ENCODE data around the gene CAMKV.
A peak's percentile ranks its signal among the peaks of the same experiment; 100 is the strongest.
"Not testable (repeated sequence)": the region's sequence is repeated elsewhere in the genome, so short reads cannot be mapped to it uniquely, and the experiment has no call there.

The CAMKV gene

GRCh38 chr3:49869525-49870126 is at the start of gene CAMKV:
Gene CAMKV, minus strand, starts transcription at chr3:49869906. Its CDS starts 7,518 bp downstream, at chr3:49862388.
- H3K4me3 ChIP-seq (replicated peaks in 1 of 2; ENCODE audit: low read depth in 2 of 2, low read length in 2 of 2), result peak within 1 kb of the TSS in 1 of 2 donors; percentile 11
- DNase-seq (ENCODE audit: low read depth in 2 of 2), result no peak

GRCh38 chr3:49917806-49918590 is 48.3 kb upstream of the CAMKV start:
- DNase-seq (ENCODE audit: low read depth in 2 of 2); H3K4me3 ChIP-seq (replicated peaks in 1 of 2; ENCODE audit: low read depth in 2 of 2, low read length in 2 of 2): not testable (repeated sequence)

More at GRCh38 chr3:49869525-49870126, at the start of gene CAMKV:
- TF ChIP-seq, protein P1, sequence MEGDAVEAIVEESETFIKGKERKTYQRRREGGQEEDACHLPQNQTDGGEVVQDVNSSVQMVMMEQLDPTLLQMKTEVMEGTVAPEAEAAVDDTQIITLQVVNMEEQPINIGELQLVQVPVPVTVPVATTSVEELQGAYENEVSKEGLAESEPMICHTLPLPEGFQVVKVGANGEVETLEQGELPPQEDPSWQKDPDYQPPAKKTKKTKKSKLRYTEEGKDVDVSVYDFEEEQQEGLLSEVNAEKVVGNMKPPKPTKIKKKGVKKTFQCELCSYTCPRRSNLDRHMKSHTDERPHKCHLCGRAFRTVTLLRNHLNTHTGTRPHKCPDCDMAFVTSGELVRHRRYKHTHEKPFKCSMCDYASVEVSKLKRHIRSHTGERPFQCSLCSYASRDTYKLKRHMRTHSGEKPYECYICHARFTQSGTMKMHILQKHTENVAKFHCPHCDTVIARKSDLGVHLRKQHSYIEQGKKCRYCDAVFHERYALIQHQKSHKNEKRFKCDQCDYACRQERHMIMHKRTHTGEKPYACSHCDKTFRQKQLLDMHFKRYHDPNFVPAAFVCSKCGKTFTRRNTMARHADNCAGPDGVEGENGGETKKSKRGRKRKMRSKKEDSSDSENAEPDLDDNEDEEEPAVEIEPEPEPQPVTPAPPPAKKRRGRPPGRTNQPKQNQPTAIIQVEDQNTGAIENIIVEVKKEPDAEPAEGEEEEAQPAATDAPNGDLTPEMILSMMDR (IDR thresholded peaks at IDR 0.05; ENCODE audit: low read depth, low read length), result no peak

DNA sequence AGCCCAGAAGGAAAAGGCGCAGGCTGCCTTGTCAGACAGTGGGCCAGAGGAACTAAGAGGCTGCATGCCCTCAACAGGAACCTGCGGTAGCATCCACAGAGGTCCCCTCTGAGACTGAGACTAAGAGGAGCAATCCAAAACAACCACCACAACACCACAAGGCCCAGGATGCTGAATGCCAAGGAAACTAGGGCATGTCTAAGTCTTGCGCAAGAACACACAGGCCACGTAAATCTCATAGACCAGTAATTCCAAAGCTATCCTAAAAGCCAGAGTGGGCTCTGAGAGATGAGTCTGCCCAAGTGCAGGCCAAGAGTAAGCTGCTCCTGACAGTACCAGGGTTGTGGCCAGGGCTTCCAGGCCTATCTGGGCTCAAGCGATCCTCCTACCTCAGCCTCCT is 47.0 kb upstream of the CAMKV start:
- no peak overlapping the region for H3K4me3 ChIP-seq (replicated peaks in 1 of 2; ENCODE audit: low read depth in 2 of 2, low read length in 2 of 2)
- TF ChIP-seq, protein P1 (IDR thresholded peaks at IDR 0.05; ENCODE audit: low read depth, low read length), result no peak
- peak; percentile 52 for DNase-seq (ENCODE audit: low read depth in 2 of 2)

GRCh38 chr3:49914906-49915305 is 45.2 kb upstream of the CAMKV start:
- TF ChIP-seq, protein P1 (IDR thresholded peaks at IDR 0.05; ENCODE audit: low read depth, low read length), result no peak
- no peak overlapping the region for H3K4me3 ChIP-seq (replicated peaks in 1 of 2; ENCODE audit: low read depth in 2 of 2, low read length in 2 of 2)
- no peak for DNase-seq (ENCODE audit: low read depth in 2 of 2)

DNA sequence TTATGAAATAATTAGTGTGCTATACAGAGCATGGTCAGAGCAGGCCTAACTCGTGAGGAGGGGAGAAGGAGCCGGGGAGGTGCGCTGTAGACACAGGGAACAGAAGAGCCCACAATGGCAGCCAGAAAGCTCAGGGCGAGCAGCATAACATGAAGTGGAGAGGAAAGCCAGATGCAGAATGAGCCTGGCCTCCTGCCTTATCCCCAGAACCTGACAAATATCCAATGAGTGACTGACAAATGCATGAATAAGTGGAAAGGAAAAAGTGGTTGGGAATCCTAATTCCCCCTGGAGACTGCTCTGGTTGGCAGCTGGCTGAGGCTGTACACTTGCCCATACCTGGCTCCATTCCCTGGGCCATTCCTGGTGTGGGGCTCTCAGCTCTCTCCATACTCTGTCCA is 43.2 kb upstream of the CAMKV start:
- TF ChIP-seq, protein P1 (IDR thresholded peaks at IDR 0.05; ENCODE audit: low read depth, low read length), result no peak
- DNase-seq (ENCODE audit: low read depth in 2 of 2), result no peak

GRCh38 chr3:49911611-49912010 is 41.9 kb upstream of the CAMKV start:
- TF ChIP-seq, protein P1 (IDR thresholded peaks at IDR 0.05; ENCODE audit: low read depth, low read length), result no peak

More for the DNA sequence above, 43.2 kb upstream of the CAMKV start:
- H3K4me3 ChIP-seq (replicated peaks in 1 of 2; ENCODE audit: low read depth in 2 of 2, low read length in 2 of 2), result no peak overlapping the region

GRCh38 chr3:49911124-49911420 is 41.4 kb upstream of the CAMKV start:
- no peak for DNase-seq (ENCODE audit: low read depth in 2 of 2)
- H3K4me3 ChIP-seq (replicated peaks in 1 of 2; ENCODE audit: low read depth in 2 of 2, low read length in 2 of 2), result no peak overlapping the region
- TF ChIP-seq, protein P1 (IDR thresholded peaks at IDR 0.05; ENCODE audit: low read depth, low read length), result no peak

More at GRCh38 chr3:49911611-49912010, 41.9 kb upstream of the CAMKV start:
- no peak for DNase-seq (ENCODE audit: low read depth in 2 of 2)
- no peak overlapping the region for H3K4me3 ChIP-seq (replicated peaks in 1 of 2; ENCODE audit: low read depth in 2 of 2, low read length in 2 of 2)

Measured in cardiac fibroblast (primary cell).